Renal cortex interstitium (tissue), 11 donors: ENCODE data around the gene DNA2. TPM values are rescaled to one million over a fixed set of nuclear protein-coding genes. Genes with fewer than 3 reads are reported as not detected.
"Not testable (repeated sequence)": the region's sequence is repeated elsewhere in the genome, so short reads cannot be mapped to it uniquely, and the experiment has no call there.

ENCODE experiments used
- DNase-seq, 11 donors: peaks; one replicate each; pipeline ENCODE4 v3.0.0-alpha.2; 2013; ENCODE audit warnings: low read depth in 9 of 11, low spot score in 4 of 11; ENCODE audit errors: extremely low read depth in 1 of 11
- polyA plus RNA-seq, 3 donors: library from polyadenylated mRNA; unstranded; fragments of 120-200 nt; gene quantifications; one replicate each; pipeline ENCODE4 v1.2.1, GENCODE V29; 2013; ENCODE audit not compliant: insufficient read length in 3 of 3

DNA2 gene
- polyA plus RNA-seq, 3 donors, result 11.3 to 12.4 (median 11.7) TPM

DNA sequence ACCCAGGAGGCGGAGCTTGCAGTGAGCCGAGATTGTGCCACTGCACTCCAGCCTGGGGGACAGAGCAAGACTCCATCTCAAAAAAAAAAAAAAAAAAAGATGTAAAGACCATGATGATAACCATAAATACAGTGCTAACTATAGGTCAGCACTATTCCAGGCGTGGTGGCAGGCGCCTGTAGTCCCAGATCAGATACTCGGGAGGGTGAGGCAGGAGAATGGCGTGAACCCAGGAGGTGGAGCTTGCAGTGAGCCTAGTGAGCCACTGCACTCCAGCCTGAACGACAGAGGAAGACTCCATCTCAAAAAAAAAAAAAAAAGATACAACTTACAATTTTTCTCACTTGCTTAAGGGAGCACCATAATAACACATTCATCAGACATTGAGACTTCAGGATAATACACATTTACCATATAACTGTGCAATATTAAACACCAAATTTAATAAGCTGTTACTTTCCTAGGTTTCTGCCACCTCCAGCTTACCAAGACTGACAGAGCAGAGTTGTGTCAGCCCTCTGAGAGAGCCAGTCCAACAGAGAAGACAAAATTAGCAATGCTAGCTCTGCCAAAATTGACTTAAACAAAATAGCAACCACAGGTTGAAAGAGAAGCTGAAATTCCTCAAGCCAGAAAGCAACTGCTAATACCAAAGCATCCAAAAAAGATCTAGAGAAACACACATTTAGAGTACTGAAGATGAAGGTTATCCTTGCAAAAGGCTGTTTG is 8.2 kb downstream of the DNA2 start:
- no peak for DNase-seq

DNA sequence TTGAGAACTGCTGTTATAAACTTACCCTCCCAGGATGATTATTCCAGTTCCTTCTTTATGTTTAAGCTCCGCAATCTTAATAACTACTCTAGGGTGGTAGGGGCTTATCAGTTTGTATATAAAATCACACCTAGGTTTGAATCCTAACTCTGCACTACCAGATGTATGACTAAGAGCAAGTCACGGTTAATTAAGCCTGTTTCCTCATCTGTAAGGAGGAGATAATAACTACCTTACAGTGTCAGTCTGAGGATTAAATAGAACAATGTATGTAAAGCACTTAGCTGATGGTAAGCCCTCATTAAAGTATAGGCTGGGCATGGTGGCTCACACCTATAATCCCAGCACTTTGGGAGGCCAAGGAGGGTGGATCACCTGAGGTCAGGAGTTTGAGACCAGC is 9.2 kb downstream of the DNA2 start:
- DNase-seq, result no peak

DNA sequence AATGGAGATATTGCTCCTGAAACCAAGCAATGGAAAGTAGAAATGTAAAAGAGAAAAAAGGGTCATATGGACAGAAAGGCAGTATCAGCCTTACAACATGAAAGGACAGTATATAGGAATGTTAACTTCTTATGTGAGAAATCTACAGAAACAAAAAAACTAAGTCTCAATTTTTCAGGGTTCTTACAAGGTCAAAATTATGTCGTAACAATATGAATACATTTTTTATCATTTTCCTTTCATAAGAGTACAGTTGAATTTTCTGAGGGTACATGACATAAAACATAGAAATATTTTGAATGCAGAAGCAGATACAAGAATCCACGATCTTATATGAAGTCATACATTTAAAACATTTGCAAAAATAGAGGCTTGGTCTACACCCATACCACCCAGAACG is 10.7 kb downstream of the DNA2 start:
- DNase-seq, result no peak

DNA sequence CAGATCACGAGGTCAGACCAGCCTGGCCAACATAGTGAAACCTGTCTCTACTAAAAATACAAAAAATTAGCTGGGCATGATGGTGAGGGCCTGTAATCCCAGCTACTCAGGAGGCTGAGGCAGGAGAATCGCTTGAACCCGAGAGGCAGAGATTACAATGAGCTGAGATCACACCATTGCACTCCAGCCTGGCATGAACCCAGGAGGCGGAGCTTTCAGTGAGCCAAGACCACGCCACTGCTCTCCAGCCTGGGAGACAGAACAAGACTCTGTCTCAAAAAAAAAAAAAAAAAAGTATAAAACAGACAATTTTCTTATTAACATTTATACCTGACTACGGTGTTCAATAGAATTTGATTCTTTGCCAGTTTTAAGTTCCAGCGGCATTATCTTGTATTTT is 22.1 kb downstream of the DNA2 start:
- not testable (repeated sequence) for DNase-seq

DNA sequence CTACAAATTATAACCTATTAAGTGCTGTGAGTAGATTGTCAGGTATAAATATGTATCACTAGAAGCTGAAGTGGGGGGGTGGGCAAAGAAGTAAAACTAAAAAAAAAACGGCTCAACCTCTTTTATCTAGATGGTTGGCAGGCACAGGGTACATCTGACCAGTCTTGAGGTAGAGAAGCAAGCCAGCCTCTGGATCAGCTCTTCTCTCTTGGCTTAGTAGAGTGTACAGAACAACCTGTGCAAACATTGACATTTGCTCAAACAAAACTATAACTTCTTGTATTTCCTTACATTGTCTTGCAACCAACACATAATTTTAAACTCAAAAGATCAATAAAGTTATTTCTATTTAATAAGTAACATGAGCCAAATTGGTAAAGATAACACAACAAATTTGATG is 25.6 kb downstream of the DNA2 start:
- DNase-seq, result no peak

DNA sequence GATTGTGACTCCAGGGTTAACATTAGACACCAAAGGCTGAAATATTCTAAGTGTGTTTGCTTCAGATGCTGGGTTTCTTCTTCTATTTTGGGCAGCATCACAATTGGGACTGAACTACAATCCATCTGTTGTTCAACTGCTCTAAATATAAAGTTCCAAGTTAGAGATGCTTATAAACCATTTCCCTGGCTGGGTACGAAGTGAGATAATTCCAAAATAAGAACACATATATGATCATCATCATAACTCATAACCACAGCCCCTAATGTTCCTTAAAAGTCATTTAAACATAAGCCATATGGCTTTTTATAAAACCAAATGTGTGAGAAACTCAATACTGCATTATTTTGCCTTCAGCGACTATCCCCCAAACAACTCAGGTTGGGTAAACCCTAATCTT is 28.8 kb downstream of the DNA2 start:
- no peak for DNase-seq

DNA sequence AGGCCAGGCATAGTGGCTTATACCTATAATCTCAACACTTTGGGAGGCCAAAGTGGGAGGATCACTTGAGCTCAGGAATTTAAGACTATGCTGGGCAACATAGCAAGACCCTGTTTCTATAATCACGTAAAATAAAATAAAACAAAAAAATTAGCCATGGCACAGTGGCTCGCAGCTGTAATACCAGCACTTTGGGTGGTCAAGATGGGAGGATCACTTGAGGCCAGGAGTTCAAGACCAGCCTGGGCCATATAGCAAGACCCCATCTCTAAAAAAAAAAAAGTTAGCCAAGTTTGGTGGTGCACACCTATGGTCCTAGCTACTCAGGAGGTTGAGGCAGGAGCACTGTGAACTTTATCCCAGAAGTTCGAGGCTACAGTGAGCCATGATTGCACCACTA is 30.9 kb downstream of the DNA2 start:
- DNase-seq, result no peak

DNA sequence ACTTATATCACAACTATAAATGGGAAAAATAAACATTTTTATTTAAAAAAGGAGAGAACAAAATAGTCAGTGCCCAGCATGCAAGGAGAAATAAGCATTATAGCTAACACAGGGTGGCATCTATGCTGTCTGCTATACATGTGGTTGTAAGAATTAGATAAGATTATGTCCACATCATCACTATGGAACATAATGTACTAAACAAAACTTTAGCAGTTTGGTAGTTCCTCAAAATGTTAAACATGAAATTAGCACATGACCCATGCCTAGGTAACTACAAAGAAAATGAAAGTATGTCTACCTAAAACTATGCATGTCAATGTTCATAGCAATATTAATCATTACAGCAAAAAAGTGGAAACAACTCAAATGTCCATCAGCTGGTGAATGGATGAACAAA is 36.0 kb downstream of the DNA2 start:
- no peak for DNase-seq

DNA sequence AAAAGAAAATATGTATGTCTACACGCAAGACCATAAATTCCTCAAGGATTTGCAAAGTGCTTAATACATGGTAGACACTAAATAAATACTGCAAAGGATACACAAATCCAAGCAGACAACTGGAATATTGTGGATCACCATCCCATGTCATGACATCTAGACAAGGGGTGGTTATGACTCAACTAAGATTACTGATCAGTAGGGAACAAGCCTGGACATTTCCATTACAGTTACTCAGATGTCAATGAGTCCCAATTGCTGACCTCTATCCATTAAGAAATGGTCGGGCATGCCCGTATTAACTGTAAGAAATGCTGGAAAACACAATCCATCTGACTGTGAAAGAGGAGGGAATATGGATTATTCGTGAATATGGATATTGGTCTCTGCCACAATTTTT is 37.1 kb downstream of the DNA2 start:
- DNase-seq, result no peak

DNA sequence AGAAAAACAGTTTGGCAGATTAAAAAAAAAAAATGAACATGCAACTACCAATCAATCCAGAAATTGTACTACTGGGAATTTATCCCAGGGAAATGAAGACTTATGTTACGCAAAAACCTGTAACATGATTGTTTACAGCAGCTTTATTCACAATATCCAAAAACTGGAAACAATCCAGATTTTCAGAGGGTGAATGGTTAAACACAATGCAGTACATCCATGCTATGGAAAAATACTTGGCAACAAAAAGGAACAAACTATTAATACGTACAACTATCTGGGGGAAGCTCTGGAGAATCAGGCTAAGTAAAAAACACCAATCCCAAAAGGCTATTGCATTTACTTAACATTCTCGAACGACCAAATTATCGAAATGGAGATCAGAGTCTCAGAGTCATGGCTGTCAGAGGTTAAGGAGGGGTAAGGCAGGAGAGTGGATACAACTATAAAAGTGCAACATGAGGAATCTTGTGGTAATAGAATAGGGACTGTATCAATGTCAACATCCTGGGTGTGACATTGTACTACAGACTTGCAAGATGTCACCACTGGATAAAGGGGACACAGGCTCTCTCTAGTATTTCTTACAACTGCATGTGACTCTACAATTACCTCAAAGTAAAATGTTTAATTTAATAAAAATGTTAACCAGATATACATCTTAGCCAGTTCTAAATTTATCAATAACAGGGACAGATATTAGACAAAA is 43.2 kb downstream of the DNA2 start:
- DNase-seq, result no peak

DNA sequence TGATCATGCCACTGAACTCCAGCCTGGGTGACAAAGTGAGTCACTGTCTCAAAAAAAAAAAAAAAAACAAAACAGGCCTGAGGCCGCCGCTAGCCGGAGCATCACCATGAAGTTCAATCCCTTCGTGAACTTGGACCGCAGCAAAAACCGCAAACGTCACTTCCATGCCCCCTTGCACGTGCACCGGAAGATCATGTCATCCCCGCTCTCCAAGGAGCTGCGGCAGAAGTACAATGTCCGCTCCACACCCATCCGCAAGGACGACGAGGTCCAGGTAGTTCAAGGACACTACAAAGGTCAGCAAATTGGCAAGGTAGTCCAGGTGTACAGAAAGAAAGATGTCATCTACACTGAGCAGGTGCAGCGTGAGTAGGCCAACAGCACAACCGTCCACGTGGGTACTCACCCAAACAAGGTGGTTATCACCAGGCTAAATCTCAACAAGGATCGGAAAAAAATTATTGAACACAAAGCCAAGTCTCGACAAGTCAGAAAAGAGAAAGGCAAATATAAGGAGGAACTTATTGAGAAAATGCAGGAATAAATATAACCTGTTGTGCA is 47.2 kb downstream of the DNA2 start:
- DNase-seq, result no peak

DNA sequence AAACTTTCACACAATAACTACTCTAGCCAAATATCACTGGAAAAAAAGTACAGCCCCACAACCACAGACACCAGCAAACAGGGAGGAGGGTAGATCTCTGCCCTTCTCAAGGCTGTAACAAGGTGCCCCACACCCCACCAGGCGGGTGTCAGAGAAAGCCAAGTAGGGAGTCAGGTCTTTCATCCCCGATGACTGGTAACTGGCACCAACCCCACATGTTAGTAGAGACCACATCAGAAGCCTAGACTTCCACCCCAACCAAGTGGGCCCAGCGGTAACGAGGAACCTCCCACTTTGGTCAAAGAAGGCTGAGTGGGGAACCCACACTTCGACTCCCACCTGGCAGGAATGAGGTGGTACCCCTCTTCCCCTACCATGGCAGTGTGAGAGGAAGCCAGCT is 48.3 kb downstream of the DNA2 start:
- no peak for DNase-seq

DNA sequence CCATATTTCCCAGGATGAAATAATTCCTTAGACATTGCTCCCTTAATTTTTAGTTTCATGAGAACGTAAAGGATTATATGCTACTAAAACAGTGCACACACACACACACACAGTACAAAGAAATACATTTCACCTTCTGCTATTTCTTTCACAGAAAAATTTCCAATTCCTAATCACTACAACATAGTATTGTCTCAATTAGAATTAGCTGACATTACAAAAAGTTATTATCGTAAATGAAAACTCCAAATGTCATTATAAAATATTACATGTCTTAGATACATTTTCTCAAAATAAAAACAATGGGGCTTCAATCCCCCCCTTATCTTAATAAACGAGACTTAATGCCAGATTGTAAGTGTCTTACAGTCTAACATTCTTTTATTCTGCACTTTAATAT is 52.4 kb downstream of the DNA2 start:
- DNase-seq, result no peak

DNA sequence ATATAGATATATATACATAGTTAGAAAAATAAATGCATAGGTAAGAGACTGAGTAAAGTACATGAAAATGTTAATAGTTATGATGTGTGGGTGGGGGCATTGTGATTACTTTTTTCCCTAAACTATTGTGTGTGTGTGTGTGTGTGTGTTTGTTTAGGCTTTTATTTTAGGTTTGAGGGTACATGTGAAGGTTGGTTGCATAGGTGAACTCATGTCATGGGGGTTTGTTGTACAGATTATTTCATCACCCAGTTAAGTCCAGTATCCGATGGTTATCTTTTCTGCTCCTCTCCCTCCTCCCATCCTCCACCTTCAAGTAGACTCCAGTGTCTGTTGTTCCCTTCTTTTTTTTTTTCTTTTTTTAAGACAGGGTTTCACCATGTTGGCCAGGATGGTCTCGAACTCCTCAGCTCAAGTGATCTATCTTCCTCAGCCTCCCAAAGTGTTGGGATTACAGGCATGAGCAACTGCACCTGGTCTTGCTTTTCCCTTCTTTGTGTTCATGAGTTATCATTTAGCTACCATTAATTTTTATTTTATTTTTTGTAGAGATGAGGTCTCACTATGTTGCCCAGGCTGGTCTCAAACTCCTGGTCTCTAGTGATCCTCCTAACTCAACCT is 62.8 kb downstream of the DNA2 start:
- no peak for DNase-seq

DNA sequence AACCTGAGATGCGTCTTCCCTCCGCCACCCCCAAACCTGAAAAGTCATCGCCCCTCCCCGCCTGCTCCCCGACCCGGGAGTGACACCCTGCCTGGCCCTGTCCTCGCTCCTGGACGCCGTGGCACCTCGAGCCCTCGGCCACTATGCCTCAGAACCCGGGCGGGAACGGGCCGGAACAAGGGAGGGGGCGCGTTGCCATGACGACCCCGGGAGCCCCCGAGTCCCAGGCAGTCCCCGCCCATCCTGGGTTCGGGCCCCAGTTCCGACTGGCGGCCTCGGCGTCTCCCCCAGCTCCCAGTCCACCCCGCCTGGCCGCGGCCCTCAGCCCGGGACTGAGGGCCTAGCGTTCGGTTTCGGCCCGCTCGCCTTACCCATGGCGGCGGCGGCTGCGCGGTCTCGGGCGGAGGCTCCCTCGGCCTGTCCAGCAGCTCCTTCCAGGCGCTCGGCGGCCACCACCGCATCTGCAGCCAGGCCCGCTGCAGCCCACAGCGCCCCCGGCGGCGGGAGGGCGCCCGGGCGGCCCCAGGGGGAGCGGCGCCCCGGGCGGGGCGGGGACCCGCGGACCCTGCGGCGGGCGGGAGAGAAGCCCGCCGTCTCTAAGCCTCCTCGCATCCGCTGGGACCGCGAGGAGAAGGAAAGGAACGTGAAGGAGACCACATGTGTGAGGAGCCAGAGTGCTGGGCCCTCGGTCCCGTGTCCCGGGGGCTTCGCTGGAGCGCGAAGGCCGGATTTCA is 64.8 kb downstream of the DNA2 start, which contains the start of gene RUFY2:
Gene RUFY2, minus strand, starts transcription at position 463 of the 734 bp plus-strand sequence. Its CDS starts 88 bp downstream, at position 375.
- DNase-seq, result peak; percentile 49 to 84 (median 79)

DNA sequence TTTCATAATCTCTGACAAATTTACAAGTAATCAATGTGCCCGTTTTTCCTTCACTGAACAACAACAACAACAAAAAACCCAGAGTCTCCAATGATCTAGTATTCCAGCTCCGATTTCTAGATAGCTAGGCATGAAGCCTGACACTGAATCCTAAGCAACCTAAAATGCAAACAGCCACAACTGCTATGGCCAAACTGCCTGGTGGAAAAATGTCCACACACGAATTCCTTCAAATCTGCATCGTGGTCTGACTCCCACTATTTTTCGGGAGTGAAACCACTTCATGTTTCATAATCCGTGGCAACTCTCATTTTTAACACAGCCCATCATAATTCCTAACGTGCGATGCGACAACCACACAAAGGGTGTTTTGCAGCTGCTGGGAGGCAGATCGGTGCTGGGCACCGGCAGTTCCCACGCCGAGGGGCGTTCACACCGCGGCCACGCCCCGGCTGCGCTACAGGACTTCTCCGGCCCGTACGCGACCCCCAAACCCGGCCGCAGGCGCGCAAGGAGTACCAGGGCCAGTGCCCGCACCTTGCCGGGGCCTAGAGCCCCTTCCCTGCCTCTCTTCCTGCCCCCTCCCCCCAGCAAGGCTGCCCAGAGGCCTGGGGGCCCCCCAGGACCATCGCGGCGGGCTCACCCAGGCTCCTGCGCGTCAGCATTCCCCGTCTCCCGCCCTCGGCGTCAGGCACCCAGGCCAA is 65.5 kb downstream of the DNA2 start:
- peak; percentile 24 to 67 (median 55) for DNase-seq

DNA sequence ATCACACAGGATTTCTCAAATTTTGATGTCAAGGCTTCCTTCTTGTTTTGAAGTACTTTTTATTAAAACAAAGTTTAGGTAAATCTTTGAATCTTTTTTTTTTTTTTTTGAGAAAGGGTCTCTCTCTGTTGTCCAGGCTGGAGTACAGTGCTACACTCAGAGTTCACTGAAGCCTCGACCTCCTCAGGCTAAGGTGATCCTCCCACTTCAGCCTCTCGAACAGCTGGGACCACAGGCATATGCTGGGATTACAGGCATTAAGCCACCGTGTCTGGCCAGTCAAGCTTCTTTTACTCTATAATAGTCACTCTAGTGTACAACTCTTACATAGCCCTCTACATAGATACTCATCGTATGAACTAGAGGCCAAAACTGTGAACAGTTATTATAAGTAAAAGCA is 68.1 kb downstream of the DNA2 start:
- no peak for DNase-seq

DNA sequence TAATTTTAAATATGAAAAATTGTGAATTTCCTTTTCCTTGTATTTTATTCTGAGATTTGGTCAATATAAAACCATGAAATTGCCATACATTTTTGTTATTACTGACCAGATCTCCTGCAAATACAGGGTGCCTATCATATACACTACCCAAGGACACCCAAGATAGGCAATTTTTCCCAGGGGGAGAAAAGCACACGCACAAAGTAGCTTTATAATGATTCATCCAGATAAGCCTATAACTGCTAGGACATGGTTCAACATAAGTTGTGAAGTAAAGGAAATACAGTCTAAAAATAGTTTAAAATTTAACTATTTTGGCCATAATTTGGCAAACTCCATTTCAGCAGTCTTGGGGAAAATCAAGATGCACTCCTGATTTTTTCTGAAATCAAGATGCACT is 69.5 kb downstream of the DNA2 start:
- DNase-seq, result no peak

DNA sequence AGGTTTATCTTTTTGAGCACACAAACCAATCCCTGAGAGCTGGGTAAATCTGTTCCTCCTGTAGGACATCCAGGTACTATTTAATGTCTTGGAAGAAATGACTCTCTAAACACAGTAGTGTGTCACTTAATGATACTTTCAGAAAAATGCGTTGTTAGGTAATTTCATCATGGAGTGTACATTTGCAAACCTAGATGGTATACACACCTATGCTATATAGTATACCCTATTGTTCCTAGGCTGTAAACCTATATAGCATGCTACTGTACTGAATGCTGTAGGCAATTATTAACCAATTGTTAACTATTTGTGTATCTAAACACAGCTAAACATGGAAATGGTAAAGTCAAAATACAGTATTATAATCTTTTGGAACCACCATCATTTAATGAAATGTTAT is 74.8 kb downstream of the DNA2 start:
- DNase-seq, result no peak
